LNCaP clone FGC (cell line): Measurements from ENCODE around the gene FGF14.

ENCODE experiments used
- DNase-seq: peaks from one replicate; pipeline ENCODE4 v3.0.0-alpha.2; 2011; ENCODE audit warnings: low read depth
- H3K4me3 ChIP-seq: 2 replicates; pipeline ENCODE4 v1.5.1; 2011; ENCODE audit warnings: mild to moderate bottlenecking, low read depth, low read length, control low read depth
- TF ChIP-seq, protein P1 (sequence below): IDR thresholded peaks from 2 replicates; pipeline ENCODE4 v1.5.1; 2012; ENCODE audit warnings: mild to moderate bottlenecking; ENCODE audit not compliant: control insufficient read depth, insufficient read depth; ENCODE audit errors: extremely low read depth

The FGF14 gene

DNA sequence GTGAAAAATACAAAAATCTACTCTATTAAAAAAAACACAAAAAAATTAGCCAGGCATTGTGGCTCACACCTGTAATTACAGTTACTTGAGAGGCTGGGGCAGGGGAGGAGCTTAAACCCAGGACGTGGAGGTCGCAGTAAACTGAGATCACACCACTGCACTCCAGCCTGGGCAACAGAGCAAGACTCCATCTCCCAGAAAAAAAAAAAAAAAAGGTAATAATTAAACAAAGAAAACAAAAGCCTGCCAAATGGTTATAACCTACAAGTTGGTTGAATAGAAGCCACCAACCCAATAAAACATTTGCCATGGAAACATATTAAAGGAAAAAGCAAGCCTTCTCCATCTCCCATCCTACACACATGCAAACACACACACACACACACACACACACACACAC is 694.2 kb downstream of the FGF14 start:
- no peak overlapping the region for H3K4me3 ChIP-seq
- no peak for DNase-seq
- TF ChIP-seq, protein P1, sequence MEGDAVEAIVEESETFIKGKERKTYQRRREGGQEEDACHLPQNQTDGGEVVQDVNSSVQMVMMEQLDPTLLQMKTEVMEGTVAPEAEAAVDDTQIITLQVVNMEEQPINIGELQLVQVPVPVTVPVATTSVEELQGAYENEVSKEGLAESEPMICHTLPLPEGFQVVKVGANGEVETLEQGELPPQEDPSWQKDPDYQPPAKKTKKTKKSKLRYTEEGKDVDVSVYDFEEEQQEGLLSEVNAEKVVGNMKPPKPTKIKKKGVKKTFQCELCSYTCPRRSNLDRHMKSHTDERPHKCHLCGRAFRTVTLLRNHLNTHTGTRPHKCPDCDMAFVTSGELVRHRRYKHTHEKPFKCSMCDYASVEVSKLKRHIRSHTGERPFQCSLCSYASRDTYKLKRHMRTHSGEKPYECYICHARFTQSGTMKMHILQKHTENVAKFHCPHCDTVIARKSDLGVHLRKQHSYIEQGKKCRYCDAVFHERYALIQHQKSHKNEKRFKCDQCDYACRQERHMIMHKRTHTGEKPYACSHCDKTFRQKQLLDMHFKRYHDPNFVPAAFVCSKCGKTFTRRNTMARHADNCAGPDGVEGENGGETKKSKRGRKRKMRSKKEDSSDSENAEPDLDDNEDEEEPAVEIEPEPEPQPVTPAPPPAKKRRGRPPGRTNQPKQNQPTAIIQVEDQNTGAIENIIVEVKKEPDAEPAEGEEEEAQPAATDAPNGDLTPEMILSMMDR: no peak

DNA sequence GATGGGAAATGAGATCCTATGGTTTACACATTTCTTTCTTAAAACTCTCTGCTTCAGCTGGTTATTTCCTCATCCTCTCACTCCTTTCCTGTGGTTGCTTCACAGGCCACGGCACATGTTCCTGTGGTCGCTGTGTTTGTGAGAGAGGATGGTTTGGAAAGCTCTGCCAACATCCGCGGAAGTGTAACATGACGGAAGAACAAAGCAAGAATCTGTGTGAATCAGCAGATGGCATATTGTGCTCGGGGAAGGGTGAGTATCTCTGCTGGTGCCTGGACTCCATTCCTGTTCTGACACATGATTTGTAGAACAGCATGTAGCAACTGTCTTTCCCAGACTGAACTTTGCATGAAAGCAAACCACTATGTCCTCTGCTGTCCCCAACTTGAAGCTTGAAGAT is 695.2 kb downstream of the FGF14 start:
- TF ChIP-seq, protein P1: no peak
- no peak for DNase-seq
- H3K4me3 ChIP-seq: no peak overlapping the region

DNA sequence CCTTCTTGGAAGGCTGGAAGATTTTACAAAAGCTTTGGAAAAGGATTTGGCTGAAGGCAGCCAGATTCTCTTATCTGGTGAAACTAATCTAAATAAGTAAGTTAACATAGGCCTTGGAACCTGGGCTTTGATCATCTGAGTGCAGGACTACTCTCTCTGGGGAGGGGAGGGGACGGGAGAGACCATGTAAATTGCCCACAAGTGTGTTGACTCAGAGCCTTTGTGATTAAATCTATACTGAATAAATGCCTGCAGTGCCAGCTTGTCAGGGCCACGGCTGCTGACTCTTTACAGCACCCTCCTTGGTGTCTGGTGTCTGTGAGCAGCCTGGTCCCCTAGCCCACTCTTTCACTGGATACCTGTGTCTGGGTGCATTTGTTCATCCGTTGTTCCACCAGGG is 698.0 kb downstream of the FGF14 start:
- TF ChIP-seq, protein P1: no peak
- no peak for DNase-seq
- no peak overlapping the region for H3K4me3 ChIP-seq

DNA sequence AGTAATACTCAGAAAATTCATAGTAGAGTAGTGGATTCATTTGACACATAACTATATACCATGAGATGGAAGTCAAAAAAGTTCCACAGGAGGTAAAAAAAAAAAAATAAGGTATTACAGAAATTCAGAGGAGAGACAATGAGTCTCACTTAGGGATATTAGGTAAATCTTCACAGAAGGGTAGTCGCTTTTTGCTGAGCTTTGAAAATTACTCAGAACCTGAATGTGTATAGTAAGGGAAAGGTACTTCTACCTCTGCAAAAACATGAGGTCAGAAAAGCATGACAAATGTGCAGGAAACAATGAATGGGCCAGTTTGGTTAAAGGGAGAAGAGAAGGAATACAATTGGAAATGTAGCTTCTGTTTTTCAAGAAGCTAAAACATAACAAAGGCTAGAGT is 698.8 kb downstream of the FGF14 start:
- no peak for DNase-seq
- TF ChIP-seq, protein P1: no peak
- no peak overlapping the region for H3K4me3 ChIP-seq

DNA sequence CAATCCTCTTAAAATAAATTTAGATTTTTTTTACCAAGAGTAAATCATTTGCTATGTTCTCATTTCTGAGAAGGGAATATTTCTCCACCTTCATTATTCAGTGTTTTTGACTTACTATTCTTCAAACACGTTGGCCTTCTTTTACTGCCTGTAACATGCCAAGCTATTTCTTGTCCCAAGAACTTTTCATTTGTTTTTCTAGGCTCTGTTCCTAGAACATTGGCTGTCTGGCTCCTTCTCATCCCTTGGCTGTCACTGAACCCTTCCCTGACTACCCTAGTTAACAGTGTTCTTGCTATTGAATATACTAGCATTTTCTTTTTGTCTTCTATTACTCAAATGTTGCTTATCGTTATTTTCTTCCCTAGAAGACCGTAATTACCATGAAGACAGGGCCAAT is 701.2 kb downstream of the FGF14 start:
- TF ChIP-seq, protein P1: no peak
- peak; percentile 28 for DNase-seq
- H3K4me3 ChIP-seq: no peak overlapping the region

DNA sequence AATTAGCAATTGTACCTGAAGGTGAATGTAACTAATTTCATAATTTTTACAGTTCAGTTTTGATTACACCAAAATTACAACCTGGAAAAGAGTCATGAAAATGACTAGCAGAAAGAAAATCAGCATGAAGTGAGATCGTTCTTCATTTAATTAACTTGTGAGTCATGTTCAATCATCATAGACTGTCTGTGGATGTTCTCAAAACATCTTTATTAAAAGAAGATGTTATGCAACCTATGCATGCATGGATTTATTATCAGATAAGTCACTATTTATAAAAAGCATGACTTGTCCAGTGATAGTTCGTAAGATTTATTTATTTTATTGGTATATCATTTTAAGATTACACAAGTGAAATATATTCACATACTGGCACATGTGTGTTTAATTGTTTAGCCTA is 703.4 kb downstream of the FGF14 start:
- DNase-seq: no peak
- H3K4me3 ChIP-seq: no peak overlapping the region

DNA sequence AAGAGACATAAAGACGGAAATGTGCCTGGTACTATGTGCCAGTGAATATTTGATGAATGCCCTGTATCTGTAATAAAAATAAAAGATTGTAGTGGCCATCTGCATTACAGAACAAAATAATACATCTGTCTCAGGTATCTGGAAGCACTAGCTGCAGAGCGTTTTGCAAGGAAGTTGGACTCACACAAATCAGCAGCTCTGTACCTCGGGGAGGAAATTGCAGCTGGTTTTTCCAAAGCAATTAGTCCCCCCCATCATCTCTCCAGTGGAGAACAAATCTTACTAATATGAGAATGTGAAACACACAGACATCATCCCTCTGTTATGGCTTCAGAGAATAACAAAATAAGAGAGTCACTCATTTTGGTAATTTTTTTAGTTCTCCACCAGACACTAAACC is 704.1 kb downstream of the FGF14 start:
- no peak for DNase-seq
- H3K4me3 ChIP-seq: no peak overlapping the region
- TF ChIP-seq, protein P1: no peak

More for the DNA sequence above, 703.4 kb downstream of the FGF14 start:
- TF ChIP-seq, protein P1: no peak
